Activated CD8-positive, alpha-beta memory T cell treated with anti-CD3 and anti-CD28 coated beads, Interleukin-2, amount 10 ng/mL, durations not matched to agents 7 days and 5 days (primary cell): Measurements from ENCODE around the gene PEPD. TPM values are rescaled to one million over a fixed set of nuclear protein-coding genes. Genes with fewer than 3 reads are reported as not detected.

Experiments
- ATAC-seq: fragments of 150-1000 bp; cut with Tn5 transposase; one replicate; pipeline ENCODE4 v1.10.0; 2021; ENCODE audit warnings: moderate library complexity
- CTCF ChIA-PET: fragments of 350-600 bp; sonication (Branson Sonifier 250); formaldehyde crosslinking; loops from one replicate; lab custom pipeline; 2021; ENCODE audit warnings: antibody characterized with exemption; lab: Charles Lee
- DNase-seq: peaks from one replicate; pipeline ENCODE4 v3.0.0-alpha.2; 2020
- H3K27ac Mint-ChIP-seq: one replicate; pipeline ENCODE4 v1.8.0; 2021; ENCODE audit warnings: mild to moderate bottlenecking, mixed read lengths
- H3K27me3 Mint-ChIP-seq: one replicate; pipeline ENCODE4 v1.8.0; 2021; ENCODE audit warnings: mixed read lengths
- H3K36me3 Mint-ChIP-seq: one replicate; pipeline ENCODE4 v1.8.0; 2021; ENCODE audit warnings: mild to moderate bottlenecking, mixed read lengths
- H3K4me1 Mint-ChIP-seq: one replicate; pipeline ENCODE4 v1.8.0; 2021; ENCODE audit warnings: mixed read lengths
- H3K4me3 Mint-ChIP-seq: one replicate; pipeline ENCODE4 v1.8.0; 2021; ENCODE audit warnings: mild to moderate bottlenecking, moderate library complexity, mixed read lengths
- H3K9me3 Mint-ChIP-seq: one replicate; pipeline ENCODE4 v1.8.0; 2022; ENCODE audit warnings: low read depth, mixed read lengths
- total RNA-seq, 2 experiments: library from RNA; stranded (reverse); gene quantifications; one replicate each; pipeline ENCODE4 v1.2.3, GENCODE V29; 2021

Gene PEPD
- total RNA-seq, 2 experiments from 2014 or later: 14.9 to 20.3 TPM

DNA sequence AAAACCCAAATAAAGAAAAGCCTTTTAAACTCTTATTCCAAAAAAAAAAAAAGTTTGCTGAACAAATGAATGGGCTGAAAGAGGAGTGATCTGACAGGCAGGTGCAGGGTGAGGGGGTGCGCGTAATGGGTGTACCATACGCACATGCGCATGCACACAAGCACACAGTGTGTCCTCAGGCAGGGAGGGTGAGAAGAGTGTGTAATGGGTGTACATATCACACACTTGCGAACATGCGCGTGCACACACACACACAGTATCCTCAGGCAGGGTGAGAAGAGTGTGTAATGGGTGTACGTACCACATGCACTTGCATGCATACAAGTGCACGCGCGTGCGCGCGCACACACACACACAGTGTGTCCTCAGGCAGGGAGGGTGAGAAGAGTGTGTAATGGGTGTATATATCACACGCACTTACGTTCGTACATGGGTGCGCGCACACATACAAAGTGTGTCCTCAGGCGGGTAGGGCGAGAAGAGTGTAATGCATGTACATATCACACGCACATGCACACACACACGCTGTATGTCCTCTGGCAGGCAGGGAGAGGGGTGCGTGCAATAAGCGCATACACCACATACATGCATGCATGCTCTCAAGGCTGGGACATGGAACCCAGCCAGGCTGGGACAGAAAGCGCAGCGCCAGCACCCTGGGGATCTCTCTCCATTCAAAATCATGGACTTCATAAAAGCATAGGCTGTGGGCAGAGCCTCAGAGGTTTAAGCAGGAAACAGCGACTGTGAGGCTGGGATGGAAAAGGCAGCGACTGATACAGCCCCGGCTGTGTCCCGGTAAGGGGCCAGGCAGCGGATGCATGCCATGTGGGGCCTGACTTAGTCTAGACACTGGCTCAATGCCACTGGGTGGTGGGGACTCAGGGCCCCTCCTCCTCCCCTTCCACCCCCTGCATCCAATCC lies 77.7 kb downstream of the PEPD start:
- Mint-ChIP-seq H3K4me1 (peaks cover 12% of the 10 kb centered on the region), H3K36me3 (no peaks in the 10 kb centered on the region), H3K27ac (no peak overlapping the region), H3K4me3 (no peak overlapping the region), H3K27me3 (no peaks in the 10 kb centered on the region), H3K9me3 (no peaks in the 10 kb centered on the region)
- CTCF ChIA-PET: no interaction called here
- no peak for ATAC-seq
- DNase-seq: no peak

DNA sequence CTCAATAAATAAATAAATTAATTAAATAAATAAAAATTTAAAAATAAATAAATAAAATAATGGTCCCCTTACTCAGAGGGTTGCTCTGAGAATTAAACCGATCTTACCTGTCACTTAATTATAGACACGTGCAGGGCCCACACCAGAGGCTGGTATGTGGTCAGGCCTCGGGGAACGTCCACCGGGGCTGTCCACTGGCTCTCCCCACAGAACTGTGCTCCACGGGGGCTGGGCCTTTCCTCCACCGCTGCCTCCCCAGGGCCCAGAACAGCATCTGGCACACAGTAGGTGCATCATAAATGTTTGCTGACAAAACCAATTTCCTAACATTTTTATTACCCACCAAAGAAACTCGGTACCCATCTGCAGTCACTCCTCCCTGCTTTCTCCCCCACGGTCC lies 78.9 kb downstream of the PEPD start:
- CTCF ChIA-PET: no interaction called here
- H3K4me3 Mint-ChIP-seq: no peak overlapping the region
- ATAC-seq: no peak
- DNase-seq: no peak
- no peaks in the 10 kb centered on the region for H3K36me3 Mint-ChIP-seq
- peaks cover 12% of the 10 kb centered on the region for H3K4me1 Mint-ChIP-seq
- H3K27me3 Mint-ChIP-seq: no peaks in the 10 kb centered on the region
- H3K9me3 Mint-ChIP-seq: no peaks in the 10 kb centered on the region
- H3K27ac Mint-ChIP-seq: no peak overlapping the region

DNA sequence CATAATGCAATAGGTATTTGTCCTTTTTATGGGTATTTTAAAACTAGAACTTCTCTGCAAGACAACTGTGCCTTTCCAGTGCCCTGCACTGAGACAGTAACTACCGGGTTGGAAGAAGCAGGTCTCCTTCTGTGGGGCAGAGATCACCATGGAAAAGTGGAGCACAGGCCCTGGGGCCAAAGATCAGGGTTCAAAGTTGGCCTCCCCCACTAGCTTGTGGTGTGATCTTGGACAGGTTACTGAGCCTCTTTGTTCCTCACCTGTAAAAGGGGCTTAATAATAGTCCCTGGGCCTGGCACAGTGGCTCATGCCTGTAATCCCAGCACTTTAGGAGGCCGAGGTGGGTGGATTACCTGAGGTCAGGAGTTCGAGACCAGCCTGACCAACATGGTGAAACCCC lies 79.8 kb downstream of the PEPD start:
- H3K27ac Mint-ChIP-seq: peak overlapping the region; percentile 34
- H3K4me3 Mint-ChIP-seq: no peak overlapping the region
- no peaks in the 10 kb centered on the region for H3K27me3 Mint-ChIP-seq
- ATAC-seq (no peak), DNase-seq (no peak)
- peaks cover 12% of the 10 kb centered on the region for H3K4me1 Mint-ChIP-seq
- H3K36me3 Mint-ChIP-seq: no peaks in the 10 kb centered on the region
- H3K9me3 Mint-ChIP-seq: no peaks in the 10 kb centered on the region
- CTCF ChIA-PET: no interaction called here

DNA sequence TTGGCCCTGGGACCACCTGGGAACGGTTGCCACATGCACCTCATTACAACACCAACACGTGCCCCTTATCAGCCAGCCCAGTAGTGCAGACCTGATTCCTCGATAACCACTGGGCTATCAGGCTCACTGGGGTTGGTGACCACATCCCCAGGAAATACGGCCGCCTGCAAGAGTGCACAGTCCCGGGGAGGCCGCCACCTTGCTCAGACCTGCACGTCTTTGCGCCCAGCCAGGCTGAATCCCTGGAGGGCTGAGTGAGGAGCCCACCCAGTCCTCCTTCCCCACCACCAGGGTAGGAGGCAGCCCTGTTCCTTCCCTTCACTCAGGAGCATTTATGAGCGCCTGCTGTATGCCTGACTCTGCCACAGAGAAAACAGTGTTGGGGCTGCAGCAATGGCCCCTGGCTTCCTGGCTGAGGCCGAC lies 80.3 kb downstream of the PEPD start:
- CTCF ChIA-PET: interaction anchor here (0.6 kb wide), 1 partner anchor 31 kb away, joined by 3 read pairs; no protein-coding TSS in a partner anchor
- peak overlapping the region; percentile 34 for H3K27ac Mint-ChIP-seq
- no peaks in the 10 kb centered on the region for H3K9me3 Mint-ChIP-seq
- no peak overlapping the region for H3K4me3 Mint-ChIP-seq
- no peaks in the 10 kb centered on the region for H3K27me3 Mint-ChIP-seq
- H3K36me3 Mint-ChIP-seq: no peaks in the 10 kb centered on the region
- peak; percentile 83 for ATAC-seq
- H3K4me1 Mint-ChIP-seq: peaks cover 12% of the 10 kb centered on the region
- peak; percentile 72 for DNase-seq

DNA sequence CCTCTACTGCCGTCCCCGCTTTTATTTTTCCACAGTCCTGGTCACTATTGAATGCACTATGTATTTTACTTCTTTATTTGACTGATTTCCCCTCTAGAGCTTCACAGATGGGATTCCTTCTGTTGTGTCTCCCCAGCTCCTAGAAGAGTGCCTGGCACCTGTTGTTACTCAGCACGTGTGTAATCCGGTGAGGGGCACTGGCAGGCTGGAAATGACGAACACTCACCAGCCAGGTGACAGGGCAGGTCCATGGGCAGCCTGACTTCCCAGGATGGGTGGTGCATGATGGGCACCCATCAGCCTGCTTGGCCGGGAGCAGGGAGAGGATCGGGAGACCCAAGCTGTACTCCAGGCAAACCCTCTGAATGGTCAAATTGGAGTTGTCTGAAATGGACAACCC lies 80.9 kb downstream of the PEPD start:
- no peaks in the 10 kb centered on the region for H3K27me3 Mint-ChIP-seq
- H3K27ac Mint-ChIP-seq: no peak overlapping the region
- no peaks in the 10 kb centered on the region for H3K36me3 Mint-ChIP-seq
- no peak for DNase-seq
- H3K4me1 Mint-ChIP-seq: peaks cover 12% of the 10 kb centered on the region
- CTCF ChIA-PET: interaction anchor here (0.9 kb wide), 1 partner anchor 10 kb away, joined by 3 read pairs; no protein-coding TSS in a partner anchor
- no peaks in the 10 kb centered on the region for H3K9me3 Mint-ChIP-seq
- ATAC-seq: no peak
- H3K4me3 Mint-ChIP-seq: no peak overlapping the region

DNA sequence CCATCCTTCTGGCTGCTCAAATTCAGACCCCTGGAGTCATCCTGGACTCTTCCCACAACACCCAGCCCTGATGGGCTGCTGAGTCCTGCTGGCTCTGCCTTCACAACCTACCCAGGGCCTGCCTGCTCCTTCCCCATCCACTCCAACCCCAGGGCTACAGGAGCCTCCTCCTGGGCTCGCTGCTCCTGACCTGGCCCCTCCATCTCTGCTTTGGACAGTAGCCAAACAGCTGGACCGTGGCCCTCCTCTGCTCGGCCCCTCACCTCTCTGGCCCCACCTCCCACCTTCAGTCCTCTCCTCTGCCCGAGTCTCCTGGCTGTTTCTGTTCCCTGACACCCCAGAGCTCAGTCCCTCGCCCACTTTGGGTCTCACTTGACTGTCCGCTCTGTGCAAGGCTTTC lies 81.3 kb downstream of the PEPD start:
- Mint-ChIP-seq H3K27ac (peak overlapping the region; percentile 22), H3K36me3 (no peaks in the 10 kb centered on the region), H3K9me3 (no peaks in the 10 kb centered on the region), H3K4me1 (peaks cover 12% of the 10 kb centered on the region), H3K4me3 (no peak overlapping the region), H3K27me3 (no peaks in the 10 kb centered on the region)
- DNase-seq: no peak
- ATAC-seq: no peak
- CTCF ChIA-PET: interaction anchor here (0.9 kb wide), 1 partner anchor 10 kb away, joined by 3 read pairs; no protein-coding TSS in a partner anchor

DNA sequence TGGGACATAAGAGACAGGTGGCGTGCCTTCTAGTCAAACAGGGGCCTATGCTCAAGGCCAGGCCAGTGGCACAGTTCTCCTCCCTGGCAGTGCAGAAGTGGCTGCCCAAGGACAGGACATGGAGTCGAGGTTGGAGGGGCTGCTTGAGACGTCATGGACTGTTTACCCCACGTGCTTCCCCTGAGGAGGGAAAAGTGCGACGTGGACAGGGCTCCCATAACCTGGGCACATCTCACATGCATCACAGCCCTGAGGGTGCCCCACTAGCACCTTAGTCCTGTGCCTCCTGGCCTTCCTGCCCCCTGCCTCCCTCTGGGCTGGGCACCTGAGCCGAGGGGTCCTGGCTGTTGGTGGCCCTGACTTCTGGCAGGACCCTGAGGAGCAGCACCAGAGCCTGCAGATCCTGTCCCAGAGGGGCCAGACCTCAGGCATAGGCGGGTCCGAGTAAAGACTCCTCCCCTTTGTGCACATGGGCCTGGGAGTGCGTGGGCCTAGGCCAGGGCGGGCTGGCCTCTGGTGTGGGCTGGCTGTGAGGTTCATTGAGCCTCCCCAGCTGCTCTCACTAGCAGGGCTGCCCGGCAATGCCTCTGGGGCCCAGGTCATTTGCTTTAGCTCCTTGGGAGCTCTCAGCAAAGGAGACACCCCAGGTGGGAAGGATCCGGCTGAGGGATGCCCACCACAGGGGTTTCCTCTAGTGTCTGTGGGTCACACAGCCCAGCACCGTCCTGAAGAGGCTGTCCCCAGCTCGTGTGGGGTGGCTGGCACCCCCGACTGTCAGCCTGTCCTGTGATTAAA lies 82.4 kb downstream of the PEPD start:
- Mint-ChIP-seq H3K27me3 (no peaks in the 10 kb centered on the region), H3K4me3 (no peak overlapping the region), H3K36me3 (no peaks in the 10 kb centered on the region), H3K4me1 (peaks cover 12% of the 10 kb centered on the region), H3K9me3 (no peaks in the 10 kb centered on the region), H3K27ac (no peak overlapping the region)
- CTCF ChIA-PET: no interaction called here
- ATAC-seq (no peak), DNase-seq (no peak)

DNA sequence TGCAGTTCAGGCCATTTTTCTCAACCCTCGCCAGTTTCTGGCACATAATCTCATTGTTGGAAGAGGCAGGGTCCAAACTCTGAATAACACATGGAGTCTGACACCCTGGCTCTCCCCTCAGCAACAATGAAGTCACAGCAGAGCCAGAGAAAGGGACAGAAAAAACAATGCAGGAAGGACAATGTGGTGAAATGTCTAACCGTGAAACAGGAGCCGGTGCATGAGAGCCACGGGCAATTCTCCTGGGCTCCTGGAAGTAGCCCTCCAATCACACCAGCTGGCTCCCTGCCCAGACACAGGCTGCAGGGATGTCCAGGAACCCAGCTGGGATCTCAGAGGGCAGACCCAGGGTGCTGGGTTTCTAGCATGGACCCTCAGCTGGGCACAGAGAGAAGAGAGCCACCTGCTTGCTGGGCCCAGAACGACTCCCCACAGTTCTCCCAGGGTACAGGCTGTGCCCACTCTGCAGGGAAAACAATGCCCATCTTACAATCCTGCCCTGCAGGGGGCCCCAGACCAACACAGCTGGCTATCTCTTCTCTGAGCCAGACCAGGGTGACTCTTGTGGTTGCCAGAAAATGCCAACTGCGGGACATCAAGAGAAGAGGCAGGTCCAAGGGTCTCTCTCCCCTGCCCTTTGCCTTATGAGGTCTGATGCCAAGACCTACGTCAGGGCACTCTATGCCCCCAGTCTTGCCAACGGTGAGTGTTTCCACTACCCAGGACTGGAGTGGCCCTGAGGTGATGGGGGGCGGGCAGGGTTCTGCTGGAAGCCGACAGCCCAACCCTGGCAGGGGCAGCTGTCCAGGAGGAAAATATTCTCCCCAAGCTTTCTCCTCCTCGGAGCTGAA lies 83.5 kb downstream of the PEPD start:
- DNase-seq: no peak
- ATAC-seq: no peak
- CTCF ChIA-PET: no interaction called here
- Mint-ChIP-seq H3K36me3 (no peaks in the 10 kb centered on the region), H3K27ac (no peak overlapping the region), H3K9me3 (no peaks in the 10 kb centered on the region), H3K4me3 (no peak overlapping the region), H3K4me1 (peaks cover 12% of the 10 kb centered on the region), H3K27me3 (no peaks in the 10 kb centered on the region)

DNA sequence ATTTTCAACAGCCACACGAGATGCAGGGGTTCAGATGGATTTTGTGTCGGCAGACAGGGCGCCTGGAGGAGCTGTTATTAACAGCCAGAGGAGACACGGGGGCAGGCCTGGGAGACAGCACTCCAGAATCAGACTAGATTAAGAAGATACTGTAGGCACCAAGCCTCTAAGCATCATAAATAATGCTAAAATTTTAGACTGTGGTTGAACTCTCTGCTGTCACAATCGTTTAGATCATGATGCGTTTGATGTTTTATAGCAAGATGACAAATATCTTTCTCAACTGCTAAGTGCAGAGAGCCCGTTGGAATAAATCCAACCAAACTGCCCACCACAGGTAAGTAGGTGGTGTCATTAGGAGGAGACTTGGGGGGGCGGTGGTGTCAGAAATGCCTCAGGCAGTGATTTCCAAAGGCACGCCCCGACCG lies 84.2 kb downstream of the PEPD start:
- Mint-ChIP-seq H3K4me3 (no peak overlapping the region), H3K27me3 (no peaks in the 10 kb centered on the region), H3K27ac (no peak overlapping the region), H3K9me3 (no peaks in the 10 kb centered on the region), H3K4me1 (peaks cover 12% of the 10 kb centered on the region), H3K36me3 (no peaks in the 10 kb centered on the region)
- ATAC-seq (no peak), DNase-seq (no peak)
- CTCF ChIA-PET: no interaction called here

DNA sequence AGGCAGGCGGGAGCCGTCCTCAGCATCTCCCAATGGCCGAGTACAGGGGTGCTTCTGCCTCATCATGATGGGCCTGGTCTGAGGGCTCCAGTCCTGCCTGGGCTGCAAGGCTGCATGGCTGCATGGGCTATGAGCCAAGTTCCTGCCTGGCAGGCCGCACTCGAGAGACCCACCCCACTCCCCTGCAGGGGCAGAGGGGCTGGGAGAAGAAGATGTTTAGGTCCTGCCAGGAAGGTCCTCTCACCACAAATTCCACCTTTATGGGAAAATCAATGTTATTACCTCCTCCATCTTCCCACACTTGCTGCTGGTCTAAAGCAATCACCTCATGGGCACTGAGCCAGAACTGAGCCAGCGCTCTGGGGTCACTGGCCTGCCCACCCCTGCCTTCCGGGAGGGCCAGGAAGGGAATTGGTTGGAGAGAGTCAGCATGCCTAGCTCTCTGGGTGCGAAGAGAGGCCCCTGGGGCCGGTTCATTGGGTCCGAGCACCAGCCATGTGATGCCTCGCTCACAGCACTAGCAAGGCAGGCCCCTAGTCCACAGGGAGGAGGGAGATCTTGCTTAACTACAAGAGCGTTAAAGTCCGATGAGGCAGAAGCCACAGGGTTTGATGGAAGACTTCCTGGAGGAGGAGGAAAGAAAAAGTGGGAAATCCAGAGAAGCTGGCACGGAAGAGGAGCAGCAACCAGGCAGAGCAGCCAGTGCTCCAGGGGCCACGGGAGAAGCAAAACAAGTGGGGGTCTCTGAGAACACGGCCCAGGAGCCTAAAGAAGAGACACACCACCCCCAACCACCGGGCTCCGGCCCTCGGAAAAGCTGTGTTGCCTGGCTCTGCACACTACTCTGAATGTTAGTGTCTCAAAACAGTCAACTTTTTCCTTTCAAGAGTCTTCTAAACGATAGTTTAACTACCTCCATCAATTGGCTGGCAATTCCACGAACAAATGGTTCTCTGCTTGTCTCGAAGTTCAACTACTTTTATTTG lies 84.9 kb downstream of the PEPD start:
- H3K27ac Mint-ChIP-seq: no peak overlapping the region
- H3K36me3 Mint-ChIP-seq: no peaks in the 10 kb centered on the region
- H3K9me3 Mint-ChIP-seq: no peaks in the 10 kb centered on the region
- no peaks in the 10 kb centered on the region for H3K27me3 Mint-ChIP-seq
- H3K4me3 Mint-ChIP-seq: no peak overlapping the region
- CTCF ChIA-PET: no interaction called here
- ATAC-seq (no peak), DNase-seq (no peak)
- peaks cover 10% of the 10 kb centered on the region for H3K4me1 Mint-ChIP-seq

DNA sequence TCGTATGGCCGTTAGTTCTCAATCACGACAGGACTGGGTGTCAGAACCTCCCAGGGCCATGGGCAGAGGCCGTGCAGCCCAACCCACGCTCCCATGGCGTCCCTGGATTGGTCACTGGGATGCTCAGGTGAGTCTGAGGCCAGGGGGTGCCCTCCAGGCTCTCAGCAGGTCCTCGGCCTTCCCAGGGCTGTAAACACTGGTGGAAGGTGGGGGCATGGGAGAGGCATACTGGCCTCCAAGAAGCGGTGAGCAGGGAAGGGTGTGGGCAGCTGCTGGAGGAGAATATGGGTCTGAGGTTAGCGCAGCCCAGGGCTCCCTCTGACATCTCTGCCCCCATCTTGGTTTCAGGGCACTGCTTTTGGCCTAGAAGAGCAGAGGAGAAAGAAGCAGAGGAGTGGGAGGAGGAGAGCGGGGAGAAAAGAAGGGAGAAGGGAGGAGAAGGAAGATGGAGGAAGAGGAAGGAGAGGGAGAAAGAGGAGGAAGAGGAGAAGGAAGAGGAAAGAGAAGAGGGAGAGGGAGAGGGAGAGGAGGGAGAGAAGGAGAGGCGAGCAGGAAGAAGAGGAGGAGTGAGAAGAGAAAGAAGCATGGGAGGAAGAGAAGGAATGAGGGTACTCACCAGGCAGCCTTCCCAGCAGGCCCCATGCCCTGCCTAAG lies 85.8 kb downstream of the PEPD start:
- Mint-ChIP-seq H3K4me1 (peaks cover 2% of the 10 kb centered on the region), H3K36me3 (no peaks in the 10 kb centered on the region), H3K27me3 (peaks cover under 1% of the 10 kb centered on the region), H3K9me3 (no peaks in the 10 kb centered on the region), H3K4me3 (no peak overlapping the region), H3K27ac (no peak overlapping the region)
- ATAC-seq: no peak
- no peak for DNase-seq
- CTCF ChIA-PET: no interaction called here
